Keratinocyte (primary cell): ENCODE data around the gene NR2F1. TPM values are rescaled to one million over a fixed set of nuclear protein-coding genes. Genes with fewer than 3 reads are reported as not detected.

Source experiments
- DNase-seq: peaks from one replicate; pipeline ENCODE4 v3.0.0-alpha.2; 2011; ENCODE audit warnings: low read depth, missing footprints, low spot score
- FAIRE-seq: peaks from 2 replicates; lab custom pipeline; 2011; peaks lifted over from hg19 to GRCh38; lab: Jason Lieb, UNC
- H2AFZ ChIP-seq: 2 replicates; pipeline ENCODE4 v1.6.0; 2012; ENCODE audit warnings: low read length, control low read depth, inconsistent platforms; ENCODE audit not compliant: control insufficient read depth
- H3K27ac ChIP-seq: 2 replicates; pipeline ENCODE4 v1.5.1; 2011; ENCODE audit warnings: low read length; ENCODE audit not compliant: control insufficient read depth, insufficient read depth
- H3K27me3 ChIP-seq: 3 replicates; pipeline ENCODE4 v1.6.0; 2011; ENCODE audit warnings: low read length; ENCODE audit not compliant: control insufficient read depth, insufficient read depth; ENCODE audit errors: extremely low read depth
- H3K36me3 ChIP-seq, 2 experiments: 2 replicates in 1 of 2; 3 replicates in 1 of 2; pipeline ENCODE4 v1.5.1; 2011; ENCODE audit warnings: low read length in 2 of 2, mild to moderate bottlenecking in 1 of 2; ENCODE audit not compliant: control insufficient read depth in 2 of 2, insufficient read depth in 2 of 2; ENCODE audit errors: extremely low read depth in 1 of 2
- H3K4me1 ChIP-seq: 3 replicates; pipeline ENCODE4 v1.5.1; 2011; ENCODE audit warnings: low read length; ENCODE audit not compliant: control insufficient read depth, insufficient read depth; ENCODE audit errors: extremely low read depth
- H3K4me2 ChIP-seq: 3 replicates; pipeline ENCODE4 v1.6.0; 2011; ENCODE audit warnings: low read depth, low read length; ENCODE audit not compliant: control insufficient read depth, insufficient read depth; ENCODE audit errors: extremely low read depth
- H3K4me3 ChIP-seq, 3 experiments: fragments of 200-600 bp in 1 of 3; sonication (generic) in 1 of 3; 2 replicates in 2 of 3; 3 replicates in 1 of 3; pipeline ENCODE4 v1.5.1; 2011 to 2016; ENCODE audit warnings: low read length in 3 of 3, mild to moderate bottlenecking in 3 of 3, control low read depth in 2 of 3, inconsistent platforms in 1 of 3, low read depth in 1 of 3, mixed read lengths in 1 of 3, mixed run types in 1 of 3, moderate library complexity in 1 of 3; ENCODE audit not compliant: control insufficient read depth in 2 of 3, insufficient read depth in 2 of 3; ENCODE audit errors: extremely low read depth in 1 of 3
- H3K79me2 ChIP-seq: 2 replicates; pipeline ENCODE4 v1.6.0; 2012; ENCODE audit warnings: low read length; ENCODE audit not compliant: control insufficient read depth, insufficient read depth
- H3K9ac ChIP-seq: 3 replicates; pipeline ENCODE4 v1.6.0; 2011; ENCODE audit warnings: low read length; ENCODE audit not compliant: control insufficient read depth, insufficient read depth; ENCODE audit errors: extremely low read depth
- H3K9me1 ChIP-seq: 3 replicates; pipeline ENCODE4 v1.6.0; 2011; ENCODE audit warnings: low read length; ENCODE audit not compliant: control insufficient read depth, insufficient read depth; ENCODE audit errors: extremely low read depth
- H3K9me3 ChIP-seq: 2 replicates; pipeline ENCODE4 v1.5.1; 2012; ENCODE audit warnings: low read depth, low read length; ENCODE audit not compliant: control insufficient read depth
- H4K20me1 ChIP-seq: 3 replicates; pipeline ENCODE4 v1.6.0; 2011; ENCODE audit warnings: low read length; ENCODE audit not compliant: control insufficient read depth, insufficient read depth; ENCODE audit errors: extremely low read depth
- EZH2 ChIP-seq: IDR thresholded peaks from one replicate; pipeline ENCODE4 v1.6.1; 2012; ENCODE audit warnings: inconsistent platforms, mild to moderate bottlenecking, low read length, moderate library complexity
- dilution Hi-C: fragments of 300-500 bp; cut with MboI; formaldehyde crosslinking; loops from one replicate; pipeline ENCODE4 v1.7.0; 2020; ENCODE audit warnings: low sequenced_read_pairs; ENCODE audit not compliant: extremely low pct_ligation_motif_present
- polyA plus RNA-seq, 5 experiments: library from polyadenylated mRNA; depleted of rRNA in 3 of 5; stranded (reverse) in 3 of 5; stranded (forward) in 1 of 5; unstranded in 1 of 5; fragments of >200 nt; gene quantifications; 1 replicate in 1 of 5; 2 replicates in 3 of 5; 3 replicates in 1 of 5; pipeline versions ENCODE4 v1.2.1 to v1.2.3, GENCODE V29; 2011 to 2012; ENCODE audit warnings: missing spikeins in 2 of 5, low read depth in 1 of 5, low replicate concordance in 1 of 5
- TF ChIP-seq, protein P1 (sequence below), 3 experiments: IDR thresholded peaks in 1 of 3; conservative IDR thresholded peaks in 1 of 3; optimal IDR thresholded peaks in 1 of 3; 2 replicates in 2 of 3; 3 replicates in 1 of 3; pipeline versions ENCODE3 to v1.5.1; 2011; ENCODE audit warnings: low read length in 3 of 3, mild to moderate bottlenecking in 3 of 3, moderate library complexity in 2 of 3, control low read depth in 1 of 3, inconsistent platforms in 1 of 3; ENCODE audit not compliant: insufficient read depth in 2 of 3; ENCODE audit errors: extremely low read depth in 1 of 3

Gene NR2F1
- polyA plus RNA-seq, 1 donor (not counting 4 experiments of a cell fraction or from before 2014, with no cell fraction given): not detected

DNA sequence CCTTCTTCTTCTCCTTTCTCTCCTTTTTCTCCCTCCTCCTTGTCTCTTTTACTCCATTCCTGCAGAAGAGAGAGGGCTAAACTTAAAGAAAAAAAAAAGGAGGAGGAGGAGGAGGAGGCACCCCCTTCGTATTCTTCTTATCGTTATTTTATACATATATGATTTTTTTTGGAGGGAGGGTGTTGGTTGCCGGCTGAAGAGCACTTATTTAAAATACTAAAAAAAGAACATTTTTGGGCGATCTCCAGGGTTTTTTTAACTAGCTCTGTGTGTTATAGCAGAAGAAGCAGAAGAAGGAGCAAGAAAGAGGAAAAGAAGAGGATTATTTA lies 381 bp downstream of the NR2F1 start:
- Histone ChIP-seq H3K9me1 (no peaks in the 10 kb centered on the region), H3K4me2 (peak overlapping the region; percentile 75), H3K36me3 (no peaks in the 10 kb centered on the region), H4K20me1 (no peaks in the 10 kb centered on the region), H3K27ac (no peak overlapping the region), H3K4me1 (peaks cover 8% of the 10 kb centered on the region), H3K9me3 (peaks cover 8% of the 10 kb centered on the region), H3K4me3 (peak overlapping the region in 2 of 3 experiments; percentile 2 to 27), H2AFZ (no peak overlapping the region), H3K79me2 (no peaks in the 10 kb centered on the region), H3K9ac (no peak overlapping the region), H3K27me3 (peaks cover 76% of the 10 kb centered on the region)
- FAIRE-seq (no peak), DNase-seq (no peak)
- TF ChIP-seq, protein P1, sequence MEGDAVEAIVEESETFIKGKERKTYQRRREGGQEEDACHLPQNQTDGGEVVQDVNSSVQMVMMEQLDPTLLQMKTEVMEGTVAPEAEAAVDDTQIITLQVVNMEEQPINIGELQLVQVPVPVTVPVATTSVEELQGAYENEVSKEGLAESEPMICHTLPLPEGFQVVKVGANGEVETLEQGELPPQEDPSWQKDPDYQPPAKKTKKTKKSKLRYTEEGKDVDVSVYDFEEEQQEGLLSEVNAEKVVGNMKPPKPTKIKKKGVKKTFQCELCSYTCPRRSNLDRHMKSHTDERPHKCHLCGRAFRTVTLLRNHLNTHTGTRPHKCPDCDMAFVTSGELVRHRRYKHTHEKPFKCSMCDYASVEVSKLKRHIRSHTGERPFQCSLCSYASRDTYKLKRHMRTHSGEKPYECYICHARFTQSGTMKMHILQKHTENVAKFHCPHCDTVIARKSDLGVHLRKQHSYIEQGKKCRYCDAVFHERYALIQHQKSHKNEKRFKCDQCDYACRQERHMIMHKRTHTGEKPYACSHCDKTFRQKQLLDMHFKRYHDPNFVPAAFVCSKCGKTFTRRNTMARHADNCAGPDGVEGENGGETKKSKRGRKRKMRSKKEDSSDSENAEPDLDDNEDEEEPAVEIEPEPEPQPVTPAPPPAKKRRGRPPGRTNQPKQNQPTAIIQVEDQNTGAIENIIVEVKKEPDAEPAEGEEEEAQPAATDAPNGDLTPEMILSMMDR (optimal IDR thresholded peaks at IDR 0.05 in 1 of 3, IDR thresholded peaks at IDR 0.05 in 1 of 3, conservative IDR thresholded peaks at IDR 0.05 in 1 of 3; ENCODE audit: extremely low read depth in 1 of 3, insufficient read depth in 2 of 3, low read length in 3 of 3): no peak
- TF ChIP-seq EZH2: no peak
- dilution Hi-C loops: no loop called here

DNA sequence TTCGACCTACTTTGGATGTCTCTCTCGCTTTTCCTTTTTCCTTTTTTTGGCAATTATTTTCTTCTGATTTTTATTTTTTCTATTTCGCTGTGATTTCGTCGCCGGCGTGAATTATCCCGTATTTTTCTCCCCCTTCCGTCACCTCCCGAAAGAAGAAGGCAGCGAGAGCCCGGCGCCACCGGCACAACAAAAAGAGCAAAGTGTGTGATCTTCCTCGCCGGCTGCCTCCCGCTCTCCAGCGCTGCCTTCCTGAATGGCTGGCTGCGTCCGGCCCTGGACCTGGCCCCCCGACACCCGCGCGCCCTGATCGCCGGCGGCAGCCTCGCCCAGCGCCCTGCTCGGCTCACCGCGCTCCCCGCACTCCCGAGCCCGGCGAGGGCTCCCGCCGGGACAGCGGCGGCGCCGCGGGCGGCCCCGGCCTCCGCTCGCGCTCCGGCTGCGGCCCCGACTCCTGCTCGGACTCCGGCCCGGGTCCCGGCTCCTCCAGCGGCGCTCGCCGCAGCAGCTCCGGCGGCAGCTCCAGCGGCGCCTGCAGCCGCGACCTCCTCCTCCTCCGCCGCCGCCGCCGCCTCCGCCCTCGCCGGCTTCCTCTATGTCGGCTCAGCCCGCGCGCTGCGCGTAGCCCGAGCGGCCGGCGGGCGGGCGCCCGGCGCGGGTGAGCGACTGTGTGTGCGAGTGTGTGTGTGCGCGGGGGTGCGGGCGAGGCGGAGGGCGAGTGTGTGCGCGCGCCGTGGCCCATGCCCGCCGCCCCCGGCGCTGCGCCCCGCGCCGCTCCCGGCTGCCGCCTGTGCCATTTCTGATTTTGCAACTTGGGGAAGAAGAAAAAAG lies 960 bp downstream of the NR2F1 start:
- dilution Hi-C loops: no loop called here
- Histone ChIP-seq H4K20me1 (no peaks in the 10 kb centered on the region), H3K9ac (no peak overlapping the region), H3K27me3 (peaks cover 76% of the 10 kb centered on the region), H3K36me3 (no peaks in the 10 kb centered on the region), H2AFZ (no peak overlapping the region), H3K79me2 (no peaks in the 10 kb centered on the region), H3K4me1 (peaks cover 8% of the 10 kb centered on the region), H3K27ac (no peak overlapping the region), H3K4me2 (peak overlapping the region; percentile 75), H3K4me3 (peak overlapping the region in 2 of 3 experiments; percentile 21 to 38), H3K9me1 (no peaks in the 10 kb centered on the region), H3K9me3 (peaks cover 8% of the 10 kb centered on the region)
- TF ChIP-seq, protein P1 (optimal IDR thresholded peaks at IDR 0.05 in 1 of 3, IDR thresholded peaks at IDR 0.05 in 1 of 3, conservative IDR thresholded peaks at IDR 0.05 in 1 of 3; ENCODE audit: extremely low read depth in 1 of 3, insufficient read depth in 2 of 3, low read length in 3 of 3): no peak
- TF ChIP-seq EZH2: peak; percentile 49
- no peak for DNase-seq
- no peak for FAIRE-seq
